HG02840 (cell line): Measurements from ENCODE around the gene FAM168A.
"Not testable (repeated sequence)": the region's sequence is repeated elsewhere in the genome, so short reads cannot be mapped to it uniquely, and the experiment has no call there.

Source experiments
- ATAC-seq: cut with Tn5 transposase; IDR thresholded peaks from one replicate; pipeline ENCODE4 v1.9.1; 2021; ENCODE audit warnings: mild to moderate bottlenecking, moderate library complexity, moderate number of reproducible peaks; ENCODE audit not compliant: unreplicated experiment, low FRiP score

FAM168A gene

GRCh38 chr11:73478737-73479347 is 119.1 kb downstream of the FAM168A start:
- no peak for ATAC-seq

- ATAC-seq = no peak
Measured at GRCh38 chr11:73477518-73477917, 120.4 kb downstream of the FAM168A start.

GRCh38 chr11:73475549-73476095 is 122.3 kb downstream of the FAM168A start:
- no peak for ATAC-seq

- ATAC-seq = no peak
Measured at GRCh38 chr11:73473252-73473651, 124.7 kb downstream of the FAM168A start.

- not testable (repeated sequence) for ATAC-seq
Measured at GRCh38 chr11:73470036-73470612, 127.8 kb downstream of the FAM168A start.

- no peak for ATAC-seq
Measured at GRCh38 chr11:73469401-73469800, 128.5 kb downstream of the FAM168A start.

DNA sequence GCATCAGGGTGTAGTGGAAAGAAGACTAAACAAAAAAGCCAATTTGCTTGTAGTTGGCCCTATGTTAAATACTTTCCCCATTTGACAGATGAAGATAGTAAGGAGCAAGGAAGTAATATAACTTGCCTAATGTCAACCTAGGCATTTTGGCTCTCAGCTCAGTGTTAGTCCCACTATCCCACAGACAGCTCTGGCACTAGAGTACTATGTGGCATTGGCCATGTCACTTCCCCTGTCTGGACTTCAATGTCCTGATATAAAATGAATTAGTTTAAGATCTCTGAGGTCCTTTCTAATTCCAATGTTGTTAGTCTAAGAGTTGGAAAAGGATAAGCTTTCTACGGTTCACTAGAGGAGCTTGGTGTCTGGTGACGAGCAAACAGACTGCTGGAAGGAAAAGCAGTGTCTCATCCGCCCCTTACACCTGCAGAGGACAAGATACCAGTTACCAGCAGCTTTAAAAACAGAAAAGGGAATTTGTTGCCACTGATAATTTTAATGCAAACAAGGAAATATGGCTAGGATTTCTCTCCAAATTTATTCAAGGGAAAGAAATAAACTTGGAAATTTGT is 129.2 kb downstream of the FAM168A start:
- ATAC-seq = no peak

DNA sequence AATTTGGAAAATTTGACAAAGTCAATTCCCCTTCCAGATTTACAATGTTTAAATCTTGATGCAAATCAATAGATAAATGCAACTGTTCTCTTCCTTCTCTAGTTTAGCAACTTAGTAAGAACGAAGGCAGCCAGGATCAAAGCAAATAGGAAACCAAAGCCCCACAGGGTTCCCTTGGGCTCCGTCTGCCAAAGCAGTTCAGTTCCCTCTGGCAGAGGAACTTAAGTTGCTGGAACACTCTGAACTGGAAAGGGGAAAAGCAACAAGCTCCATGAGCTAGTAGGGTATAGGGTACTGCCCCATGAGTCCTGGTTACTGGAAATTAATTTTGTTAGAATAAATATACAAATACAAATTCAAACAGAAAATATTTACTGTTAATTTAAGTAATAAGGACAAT is 130.4 kb downstream of the FAM168A start:
- ATAC-seq = no peak

DNA sequence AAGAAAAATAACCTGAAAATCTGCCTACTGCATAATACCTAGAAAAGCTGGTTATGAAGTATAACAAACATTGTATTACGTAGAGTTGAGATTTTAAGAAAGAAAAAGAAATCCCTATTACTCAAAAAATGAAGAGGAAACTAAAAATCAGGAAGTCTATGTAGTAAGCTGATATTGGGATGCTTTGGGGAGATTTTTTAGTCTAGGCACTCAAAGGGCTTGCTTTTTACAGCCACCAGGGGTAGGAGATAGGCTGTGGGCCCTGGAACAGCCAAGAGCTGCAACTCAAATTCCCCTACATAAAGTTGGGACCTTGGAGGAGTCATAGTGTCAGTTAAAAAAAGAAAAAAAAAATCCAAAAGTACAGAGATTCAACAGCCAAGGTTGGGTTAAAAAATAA is 131.3 kb downstream of the FAM168A start:
- no peak for ATAC-seq

- no peak for ATAC-seq
Measured at GRCh38 chr11:73465871-73466270, 132.0 kb downstream of the FAM168A start.

- no peak for ATAC-seq
Measured at GRCh38 chr11:73465023-73465675, 132.8 kb downstream of the FAM168A start.

DNA sequence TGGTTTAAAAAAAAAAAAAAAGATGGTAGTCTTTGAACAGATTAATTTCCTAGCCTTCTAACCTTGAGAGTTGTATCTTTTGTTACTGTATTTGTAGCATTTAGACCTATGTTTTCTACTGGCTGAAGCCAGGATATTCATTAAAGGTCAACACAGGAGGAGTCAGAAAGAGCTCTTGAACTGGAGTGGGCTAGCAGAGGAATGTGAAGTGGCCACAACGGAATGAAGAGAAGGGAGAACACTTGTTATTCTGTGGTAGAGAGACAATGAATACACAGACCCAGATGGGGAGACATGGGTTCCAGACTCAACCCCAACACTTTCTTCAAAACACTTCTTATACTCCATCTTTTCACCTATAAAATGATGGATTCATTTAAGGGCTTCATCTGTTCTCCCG is 133.6 kb downstream of the FAM168A start:
- ATAC-seq = no peak

DNA sequence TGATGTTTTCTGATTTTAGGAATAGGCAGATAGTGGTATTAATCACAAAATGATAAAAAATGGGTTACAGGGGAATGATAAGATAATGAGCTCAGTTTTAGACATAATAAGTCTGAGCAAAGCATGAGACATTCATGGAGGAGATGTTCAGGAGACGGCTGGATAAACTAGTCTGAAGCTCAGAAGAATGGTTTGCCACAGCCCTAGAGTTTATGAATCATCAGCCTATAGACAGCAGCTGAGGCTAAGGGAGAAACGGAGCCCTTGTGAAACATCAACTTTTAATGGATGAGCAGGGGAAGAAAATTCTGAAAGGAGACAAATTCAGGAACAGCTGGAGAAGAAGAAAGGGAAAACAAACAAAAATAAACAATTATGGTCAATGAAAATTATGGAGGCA is 134.6 kb downstream of the FAM168A start:
- ATAC-seq = no peak

DNA sequence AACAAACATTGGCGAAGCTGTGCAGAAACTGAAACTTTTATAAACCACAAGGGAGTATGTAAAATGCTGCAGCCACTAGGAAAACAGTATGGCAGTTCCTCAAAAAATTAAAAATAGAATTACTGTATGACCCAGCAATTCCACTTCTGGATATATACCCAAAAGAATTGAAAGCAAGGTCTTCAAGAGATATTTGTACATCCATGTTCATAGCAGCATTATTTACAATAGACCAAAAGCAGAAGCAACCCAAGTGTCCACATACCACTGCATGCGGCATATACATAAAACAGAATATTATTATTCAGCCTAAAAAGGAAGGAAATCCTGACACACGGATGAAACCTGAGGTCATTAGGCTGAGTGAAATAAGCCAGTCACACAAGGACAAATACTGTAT is 135.9 kb downstream of the FAM168A start:
- no peak for ATAC-seq

DNA sequence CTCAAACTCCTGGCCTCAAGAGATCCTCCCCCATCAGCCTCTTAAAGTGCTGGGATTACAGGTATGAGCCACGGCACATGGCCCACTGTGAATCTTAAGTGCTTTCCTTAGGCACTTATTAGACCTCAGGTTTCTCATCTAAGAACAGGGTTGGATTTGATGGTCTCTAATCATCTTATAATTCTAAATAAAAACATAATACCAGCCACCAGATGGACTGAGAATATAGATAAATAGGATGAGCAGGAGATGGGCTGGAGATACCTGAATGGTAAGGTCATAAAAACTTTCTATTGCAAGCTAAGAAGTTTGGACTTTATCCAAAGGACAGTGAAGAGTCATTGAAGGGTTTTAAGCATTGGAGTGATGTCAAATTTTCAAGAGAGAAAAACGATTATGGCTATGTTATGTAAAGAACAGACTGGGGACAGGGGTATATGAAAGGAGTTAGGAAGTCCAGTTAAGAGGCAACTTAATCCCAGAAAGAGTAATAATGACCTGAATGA is 136.5 kb downstream of the FAM168A start:
- ATAC-seq = no peak

DNA sequence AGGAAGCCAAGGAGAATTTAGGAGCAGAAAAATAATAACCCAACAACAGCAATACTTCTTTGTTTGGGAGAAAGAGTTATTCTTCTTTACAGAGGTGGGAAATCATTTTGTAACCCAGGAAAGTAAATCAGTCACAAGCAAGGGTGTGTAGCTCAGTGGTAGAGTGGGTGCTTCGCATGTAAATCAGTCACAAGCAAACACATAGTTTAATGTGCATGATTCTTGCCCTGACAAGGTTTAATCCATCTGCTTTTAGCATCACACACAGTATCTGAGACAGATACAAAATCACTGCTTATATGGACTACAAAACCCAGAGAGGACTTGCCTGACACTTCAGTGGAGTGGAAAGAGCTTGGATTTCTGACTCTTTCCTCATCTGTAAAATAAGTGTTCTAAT is 139.7 kb downstream of the FAM168A start:
- ATAC-seq = no peak

- ATAC-seq = no peak
Measured at GRCh38 chr11:73454987-73455386, 142.9 kb downstream of the FAM168A start.

DNA sequence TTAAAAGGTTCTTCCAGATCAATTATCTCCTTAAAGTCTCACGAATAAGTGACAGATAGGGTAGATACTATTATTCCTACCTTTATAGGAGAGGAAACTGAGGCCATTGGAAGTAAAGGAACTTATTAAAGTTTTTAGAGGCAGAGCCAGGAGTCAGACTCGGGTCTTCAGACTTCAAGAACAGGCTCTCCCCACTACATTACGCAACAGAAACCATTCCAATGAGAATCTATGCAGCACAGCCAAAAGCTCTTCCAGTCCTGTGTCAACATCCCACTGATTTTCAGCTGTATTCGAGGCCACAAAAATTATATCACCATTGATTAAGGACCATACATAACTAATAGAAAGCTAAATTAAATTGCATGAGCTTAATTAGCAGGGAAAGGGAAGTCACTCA is 144.3 kb downstream of the FAM168A start:
- no peak for ATAC-seq

DNA sequence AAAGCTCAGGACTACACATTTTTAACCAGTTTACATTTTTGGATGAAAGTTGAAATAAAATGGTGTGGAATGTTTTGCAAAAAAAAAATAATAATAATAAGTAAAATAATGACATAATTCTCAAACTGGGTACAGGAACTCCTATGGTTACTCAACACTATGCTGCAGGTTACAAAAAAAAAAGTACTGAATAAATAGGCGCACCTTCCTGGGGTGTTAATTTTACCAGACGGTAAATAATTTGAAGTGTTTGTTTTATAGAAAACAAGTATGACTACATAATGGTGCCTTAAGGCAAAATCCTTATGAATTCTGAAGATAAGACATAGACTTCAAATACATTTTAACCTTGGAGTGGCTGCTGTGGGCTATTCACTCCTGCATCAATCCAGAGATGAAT is 145.2 kb downstream of the FAM168A start:
- ATAC-seq = no peak

DNA sequence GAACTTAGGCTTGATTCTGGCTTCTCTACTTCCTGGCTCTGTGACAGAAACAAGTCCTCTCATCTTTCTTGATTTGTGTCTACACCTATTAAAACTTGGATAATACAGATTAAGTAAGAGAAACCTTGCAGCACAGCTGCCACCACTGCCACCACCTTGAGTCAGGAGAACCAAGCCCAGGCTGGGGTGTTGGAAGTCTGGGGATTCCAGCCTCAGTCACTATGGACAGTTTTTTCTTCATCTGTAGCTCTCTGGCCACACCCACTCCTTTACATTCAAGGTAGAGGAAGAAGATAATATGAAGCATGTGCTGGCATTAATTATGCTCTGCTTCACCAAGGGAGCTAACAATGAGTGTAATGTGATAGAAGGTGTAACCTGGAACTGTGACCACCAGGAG is 146.0 kb downstream of the FAM168A start:
- ATAC-seq = no peak

GRCh38 chr11:73446766-73447165 is 151.1 kb downstream of the FAM168A start:
- ATAC-seq = no peak
